ENCODE measurements around the gene CDC73.

- TF ChIP-seq CTCF (IDR thresholded peaks at IDR 0.05; ENCODE audit: borderline replicate concordance, extremely low read depth, low read length, poor library complexity, severe bottlenecking) (no peak), EZH2 (IDR thresholded peaks at IDR 0.05; ENCODE audit: borderline replicate concordance, low read depth, low read length, severe bottlenecking) (no peak)
Measured at GRCh38 chr1:193125369-193125768, 3.5 kb downstream of the CDC73 start.
